ENCODE results near the gene FBLN2.
"Not testable (repeated sequence)": the region's sequence is repeated elsewhere in the genome, so short reads cannot be mapped to it uniquely, and the experiment has no call there.

The FBLN2 gene

GRCh38 chr3:13548696-13549622, at the start of gene FBLN2:
Gene FBLN2, plus strand, starts transcription at chr3:13549125. Its CDS starts 21,231 bp downstream, at chr3:13570356.
- peaks cover 24% of the 10 kb centered on the region for H3K4me1 Mint-ChIP-seq
- ATAC-seq (ENCODE audit: low read depth) (peak; percentile 52), DNase-seq (ENCODE audit: low spot score in 2 of 2) (peak in 1 of 2 donors; percentile 25)
- no peaks in the 10 kb centered on the region for H3K9me3 Mint-ChIP-seq
- no peaks in the 10 kb centered on the region for H3K36me3 Mint-ChIP-seq
- H3K27ac Mint-ChIP-seq, result peak within 1 kb of the TSS; percentile 53
- peaks cover 21% of the 10 kb centered on the region for H3K27me3 Mint-ChIP-seq
- peak within 1 kb of the TSS; percentile 83 for H3K4me3 Mint-ChIP-seq

- H3K27ac Mint-ChIP-seq; H3K36me3 Mint-ChIP-seq; H3K9me3 Mint-ChIP-seq; H3K4me1 Mint-ChIP-seq; ATAC-seq (ENCODE audit: low read depth); DNase-seq (ENCODE audit: low spot score in 2 of 2); H3K27me3 Mint-ChIP-seq; H3K4me3 Mint-ChIP-seq: not testable (repeated sequence)
These were observed 49.7 kb upstream of the FBLN2 start for GRCh38 chr3:13499246-13499645.

DNA sequence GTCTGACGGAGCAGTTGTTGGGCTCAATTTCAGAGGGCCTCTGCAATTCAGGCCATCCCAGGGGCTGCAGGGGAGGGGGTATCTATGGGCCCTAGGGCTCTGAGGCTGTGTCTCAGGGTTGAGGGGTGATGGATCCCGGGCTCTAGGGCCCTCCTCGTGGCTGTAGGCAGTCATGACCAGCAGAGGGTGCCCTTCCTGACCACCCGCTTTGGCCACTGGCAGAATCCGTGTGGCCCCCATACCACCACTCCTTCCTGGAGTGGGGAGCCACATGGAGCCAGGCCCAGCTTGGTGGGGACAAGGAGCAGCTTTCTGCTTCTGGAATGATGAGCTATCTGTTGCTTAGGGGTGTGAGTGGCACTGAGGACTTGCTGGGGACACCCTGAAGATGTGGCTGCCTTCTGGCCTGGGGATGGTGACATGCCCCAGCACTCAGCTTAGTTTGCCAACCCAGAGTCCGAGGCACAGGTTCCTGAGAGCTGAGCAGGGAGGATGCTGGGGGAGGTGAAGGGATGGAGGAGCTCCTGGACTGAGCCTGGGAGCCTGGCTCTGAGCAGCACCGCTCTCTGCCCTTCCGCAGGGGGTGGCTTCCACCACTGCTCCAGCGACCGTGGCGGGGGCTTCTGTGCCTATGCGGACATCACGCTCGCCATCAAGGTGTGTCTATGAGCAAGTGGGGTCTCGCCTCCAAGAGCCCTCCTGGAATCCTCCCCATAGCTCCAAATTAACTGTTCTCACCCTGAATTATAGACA, 48.6 kb upstream of the FBLN2 start:
- Mint-ChIP-seq H3K4me1 (peaks cover 3% of the 10 kb centered on the region), H3K36me3 (no peaks in the 10 kb centered on the region), H3K4me3 (no peak overlapping the region), H3K27me3 (peaks cover 5% of the 10 kb centered on the region), H3K9me3 (no peaks in the 10 kb centered on the region), H3K27ac (no peak overlapping the region)
- DNase-seq (ENCODE audit: low spot score in 2 of 2) (no peak), ATAC-seq (ENCODE audit: low read depth) (no peak)

- H3K9me3 Mint-ChIP-seq, result no peaks in the 10 kb centered on the region
- no peak overlapping the region for H3K27ac Mint-ChIP-seq
- H3K27me3 Mint-ChIP-seq, result peaks cover 5% of the 10 kb centered on the region
- H3K4me1 Mint-ChIP-seq, result no peaks in the 10 kb centered on the region
- H3K4me3 Mint-ChIP-seq, result no peak overlapping the region
- H3K36me3 Mint-ChIP-seq, result no peaks in the 10 kb centered on the region
- DNase-seq (ENCODE audit: low spot score in 2 of 2), result no peak
- ATAC-seq (ENCODE audit: low read depth), result no peak
These were observed 47.9 kb upstream of the FBLN2 start for GRCh38 chr3:13501056-13501455.

- ATAC-seq (ENCODE audit: low read depth) (no peak), DNase-seq (ENCODE audit: low spot score in 2 of 2) (no peak)
- no peaks in the 10 kb centered on the region for H3K9me3 Mint-ChIP-seq
- H3K27me3 Mint-ChIP-seq, result peaks cover 5% of the 10 kb centered on the region
- H3K4me1 Mint-ChIP-seq, result no peaks in the 10 kb centered on the region
- H3K4me3 Mint-ChIP-seq, result no peak overlapping the region
- no peak overlapping the region for H3K27ac Mint-ChIP-seq
- H3K36me3 Mint-ChIP-seq, result no peaks in the 10 kb centered on the region
These were observed 47.4 kb upstream of the FBLN2 start for GRCh38 chr3:13501521-13501920.

- no peak overlapping the region for H3K4me3 Mint-ChIP-seq
- no peak for DNase-seq (ENCODE audit: low spot score in 2 of 2)
- ATAC-seq (ENCODE audit: low read depth), result no peak
- no peaks in the 10 kb centered on the region for H3K36me3 Mint-ChIP-seq
- H3K4me1 Mint-ChIP-seq, result no peaks in the 10 kb centered on the region
- no peak overlapping the region for H3K27ac Mint-ChIP-seq
- H3K27me3 Mint-ChIP-seq, result peaks cover 6% of the 10 kb centered on the region
- H3K9me3 Mint-ChIP-seq, result no peaks in the 10 kb centered on the region
These were observed 46.8 kb upstream of the FBLN2 start for GRCh38 chr3:13501958-13502790.

GRCh38 chr3:13502791-13503060, 46.2 kb upstream of the FBLN2 start:
- H3K27ac Mint-ChIP-seq, result no peak overlapping the region
- H3K4me3 Mint-ChIP-seq, result no peak overlapping the region
- no peak for ATAC-seq (ENCODE audit: low read depth)
- H3K9me3 Mint-ChIP-seq, result no peaks in the 10 kb centered on the region
- peaks cover 6% of the 10 kb centered on the region for H3K27me3 Mint-ChIP-seq
- DNase-seq (ENCODE audit: low spot score in 2 of 2), result no peak
- no peaks in the 10 kb centered on the region for H3K36me3 Mint-ChIP-seq
- no peaks in the 10 kb centered on the region for H3K4me1 Mint-ChIP-seq

DNA sequence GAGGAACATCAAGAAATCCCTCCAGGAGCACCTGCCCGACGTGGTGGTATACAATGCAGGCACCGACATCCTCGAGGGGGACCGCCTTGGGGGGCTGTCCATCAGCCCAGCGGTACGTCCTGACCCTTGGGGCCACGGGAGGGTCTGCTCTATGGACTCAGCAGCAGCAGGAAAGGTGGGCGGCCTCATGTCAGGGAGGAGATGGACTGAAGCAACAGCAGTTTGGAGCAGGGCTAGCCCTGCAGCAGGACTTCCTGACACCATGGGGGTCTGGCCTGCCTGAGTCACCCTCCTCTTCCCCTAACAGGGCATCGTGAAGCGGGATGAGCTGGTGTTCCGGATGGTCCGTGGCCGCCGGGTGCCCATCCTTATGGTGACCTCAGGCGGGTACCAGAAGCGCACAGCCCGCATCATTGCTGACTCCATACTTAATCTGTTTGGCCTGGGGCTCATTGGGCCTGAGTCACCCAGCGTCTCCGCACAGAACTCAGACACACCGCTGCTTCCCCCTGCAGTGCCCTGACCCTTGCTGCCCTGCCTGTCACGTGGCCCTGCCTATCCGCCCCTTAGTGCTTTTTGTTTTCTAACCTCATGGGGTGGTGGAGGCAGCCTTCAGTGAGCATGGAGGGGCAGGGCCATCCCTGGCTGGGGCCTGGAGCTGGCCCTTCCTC, 44.6 kb upstream of the FBLN2 start:
- Mint-ChIP-seq H3K4me3 (no peak overlapping the region), H3K36me3 (no peaks in the 10 kb centered on the region), H3K9me3 (no peaks in the 10 kb centered on the region), H3K4me1 (no peaks in the 10 kb centered on the region), H3K27me3 (peaks cover 6% of the 10 kb centered on the region), H3K27ac (no peak overlapping the region)
- DNase-seq (ENCODE audit: low spot score in 2 of 2), result no peak
- no peak for ATAC-seq (ENCODE audit: low read depth)

- Mint-ChIP-seq H3K27ac (no peak overlapping the region), H3K36me3 (no peaks in the 10 kb centered on the region), H3K4me1 (no peaks in the 10 kb centered on the region), H3K27me3 (peaks cover 6% of the 10 kb centered on the region), H3K4me3 (no peak overlapping the region), H3K9me3 (no peaks in the 10 kb centered on the region)
- ATAC-seq (ENCODE audit: low read depth) (no peak), DNase-seq (ENCODE audit: low spot score in 2 of 2) (no peak)
These were observed 43.5 kb upstream of the FBLN2 start for GRCh38 chr3:13505147-13506130.

DNA sequence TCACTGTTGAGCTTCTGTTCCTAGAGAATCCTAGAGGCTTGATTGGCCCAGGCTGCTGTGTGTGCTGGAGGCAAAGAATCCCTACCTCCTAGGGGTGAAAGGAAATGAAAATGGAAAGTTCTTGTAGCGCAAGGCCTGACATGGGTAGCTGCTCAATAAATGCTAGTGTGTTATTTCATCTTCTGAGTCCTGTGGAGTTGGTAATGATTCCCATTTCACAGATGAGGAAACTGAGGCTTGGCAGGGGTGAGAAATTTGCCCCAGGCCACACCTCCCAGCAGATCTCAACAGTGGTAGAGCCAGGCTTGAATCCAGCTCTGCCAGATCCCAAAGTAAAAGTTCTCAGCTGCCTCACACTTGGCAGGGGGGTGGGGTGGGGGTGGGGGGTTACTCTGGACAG, 42.7 kb upstream of the FBLN2 start:
- no peak for ATAC-seq (ENCODE audit: low read depth)
- Mint-ChIP-seq H3K4me1 (no peaks in the 10 kb centered on the region), H3K27ac (no peak overlapping the region), H3K4me3 (no peak overlapping the region), H3K36me3 (no peaks in the 10 kb centered on the region), H3K27me3 (peaks cover 3% of the 10 kb centered on the region), H3K9me3 (no peaks in the 10 kb centered on the region)
- no peak for DNase-seq (ENCODE audit: low spot score in 2 of 2)

- Mint-ChIP-seq H3K27me3 (peaks cover 3% of the 10 kb centered on the region), H3K4me1 (no peaks in the 10 kb centered on the region), H3K9me3 (no peaks in the 10 kb centered on the region), H3K27ac (no peak overlapping the region), H3K4me3 (no peak overlapping the region), H3K36me3 (no peaks in the 10 kb centered on the region)
- DNase-seq (ENCODE audit: low spot score in 2 of 2) (no peak), ATAC-seq (ENCODE audit: low read depth) (no peak)
These were observed 42.2 kb upstream of the FBLN2 start for GRCh38 chr3:13506680-13507079.

DNA sequence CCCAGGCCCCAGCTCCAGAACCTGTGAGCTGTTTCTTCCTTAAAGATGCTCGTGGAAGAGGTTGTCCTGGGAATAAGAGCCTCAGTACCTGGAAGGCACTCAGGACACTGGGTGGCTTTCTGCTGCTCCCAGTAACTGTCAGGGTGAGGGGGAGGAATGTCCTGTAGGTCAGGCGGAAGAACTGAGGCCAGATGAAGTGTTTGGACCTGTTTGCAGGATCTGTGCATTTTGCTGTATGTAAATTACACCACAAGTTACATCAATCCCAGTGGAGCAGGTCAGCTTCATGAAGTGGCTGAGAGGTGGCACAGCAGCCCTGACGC, 41.7 kb upstream of the FBLN2 start:
- Mint-ChIP-seq H3K27ac (no peak overlapping the region), H3K36me3 (no peaks in the 10 kb centered on the region), H3K9me3 (no peaks in the 10 kb centered on the region), H3K27me3 (peaks cover 3% of the 10 kb centered on the region), H3K4me3 (no peak overlapping the region), H3K4me1 (peaks cover 2% of the 10 kb centered on the region)
- no peak for DNase-seq (ENCODE audit: low spot score in 2 of 2)
- no peak for ATAC-seq (ENCODE audit: low read depth)
